Skeletal muscle tissue (tissue), 4 donors: ENCODE results near the gene AGT. TPM values are rescaled to one million over a fixed set of nuclear protein-coding genes. Genes with fewer than 3 reads are reported as not detected.

Experiments used
- H3K27ac ChIP-seq: one replicate; pipeline ENCODE4 v1.7.0; 2013; ENCODE audit warnings: mild to moderate bottlenecking, low read depth, low read length, inconsistent platforms
- H3K27me3 ChIP-seq, 3 donors: one replicate each; pipeline ENCODE4 v1.7.0; 2013; ENCODE audit warnings: low read length in 3 of 3; ENCODE audit not compliant: control insufficient read depth in 3 of 3, insufficient read depth in 3 of 3
- H3K36me3 ChIP-seq, 3 donors: one replicate each; pipeline ENCODE4 v1.7.0; 2013; ENCODE audit warnings: low read length in 3 of 3; ENCODE audit not compliant: control insufficient read depth in 3 of 3, insufficient read depth in 3 of 3
- H3K4me1 ChIP-seq, 3 donors: one replicate each; pipeline ENCODE4 v1.7.0; 2013; ENCODE audit warnings: low read length in 3 of 3, mild to moderate bottlenecking in 3 of 3; ENCODE audit not compliant: control insufficient read depth in 3 of 3, insufficient read depth in 3 of 3
- H3K4me3 ChIP-seq, 3 donors: one replicate each; pipeline ENCODE4 v1.7.0; 2013; ENCODE audit warnings: low read length in 3 of 3
- H3K9ac ChIP-seq, 3 donors: one replicate each; pipeline ENCODE4 v1.7.0; 2013; ENCODE audit warnings: low read length in 3 of 3, mild to moderate bottlenecking in 3 of 3, moderate library complexity in 2 of 3, low read depth in 1 of 3
- H3K9me3 ChIP-seq, 3 donors: one replicate each; pipeline ENCODE4 v1.7.0; 2013; ENCODE audit warnings: low read length in 3 of 3; ENCODE audit not compliant: control insufficient read depth in 3 of 3
- total RNA-seq: library from RNA; depleted of rRNA; stranded (reverse); fragments of >200 nt; gene quantifications from one replicate; pipeline ENCODE4 v1.2.3, GENCODE V29; 2014
- donor health status: Osteomylitis.

The AGT gene
- total RNA-seq, 1 donor from 2014 or later, result 10.4 TPM

- peak overlapping the region in 2 of 3 donors; percentile 36 to 52 for H3K4me3 ChIP-seq
- no peaks in the 10 kb centered on the region for H3K27me3 ChIP-seq
- no peak overlapping the region for H3K27ac ChIP-seq
- peaks cover 16 to 27% (median 25%) of the 10 kb centered on the region in 3 donors for H3K4me1 ChIP-seq
- no peaks in the 10 kb centered on the region for H3K9me3 ChIP-seq
- no peaks in the 10 kb centered on the region for H3K36me3 ChIP-seq
- H3K9ac ChIP-seq, result peak overlapping the region in 1 of 3 donors; percentile 68
Measured at GRCh38 chr1:230753191-230753585, 39.3 kb upstream of the AGT start.

- H3K9ac ChIP-seq, result peak overlapping the region in 1 of 3 donors; percentile 50
- H3K4me1 ChIP-seq, result peaks cover 16 to 27% (median 25%) of the 10 kb centered on the region in 3 donors
Measured at GRCh38 chr1:230752407-230752806, 38.5 kb upstream of the AGT start.

GRCh38 chr1:230750986-230751625, 37.2 kb upstream of the AGT start:
- Histone ChIP-seq H3K4me1 (peaks cover 16 to 27% (median 25%) of the 10 kb centered on the region in 3 donors), H3K27ac (no peak overlapping the region), H3K27me3 (no peaks in the 10 kb centered on the region), H3K36me3 (no peaks in the 10 kb centered on the region), H3K9ac (no peak overlapping the region), H3K4me3 (no peak overlapping the region), H3K9me3 (no peaks in the 10 kb centered on the region)

More at GRCh38 chr1:230752407-230752806, 38.5 kb upstream of the AGT start:
- no peak overlapping the region for H3K4me3 ChIP-seq
- H3K27me3 ChIP-seq, result no peaks in the 10 kb centered on the region
- H3K9me3 ChIP-seq, result no peaks in the 10 kb centered on the region
- H3K36me3 ChIP-seq, result no peaks in the 10 kb centered on the region
- peak overlapping the region; percentile 19 for H3K27ac ChIP-seq

GRCh38 chr1:230750576-230750975, 36.7 kb upstream of the AGT start:
- H3K9me3 ChIP-seq, result no peaks in the 10 kb centered on the region
- H3K4me3 ChIP-seq, result no peak overlapping the region
- no peak overlapping the region for H3K9ac ChIP-seq
- H3K4me1 ChIP-seq, result peaks cover 16 to 27% (median 25%) of the 10 kb centered on the region in 3 donors
- no peaks in the 10 kb centered on the region for H3K27me3 ChIP-seq
- H3K27ac ChIP-seq, result no peak overlapping the region
- H3K36me3 ChIP-seq, result no peaks in the 10 kb centered on the region

GRCh38 chr1:230749635-230750034, 35.7 kb upstream of the AGT start:
- Histone ChIP-seq H3K4me1 (peaks cover 14 to 20% (median 17%) of the 10 kb centered on the region in 3 donors), H3K27ac (no peak overlapping the region), H3K9ac (no peak overlapping the region), H3K4me3 (no peak overlapping the region), H3K27me3 (no peaks in the 10 kb centered on the region), H3K9me3 (no peaks in the 10 kb centered on the region), H3K36me3 (no peaks in the 10 kb centered on the region)

- H3K4me3 ChIP-seq, result no peak overlapping the region
- H3K4me1 ChIP-seq, result peaks cover 13 to 18% (median 17%) of the 10 kb centered on the region in 3 donors
- no peaks in the 10 kb centered on the region for H3K36me3 ChIP-seq
- peak overlapping the region in 2 of 3 donors; percentile 33 for H3K9ac ChIP-seq
- no peaks in the 10 kb centered on the region for H3K27me3 ChIP-seq
- H3K9me3 ChIP-seq, result no peaks in the 10 kb centered on the region
- no peak overlapping the region for H3K27ac ChIP-seq
Measured at GRCh38 chr1:230749150-230749549, 35.2 kb upstream of the AGT start.

- Histone ChIP-seq H3K9ac (no peak overlapping the region), H3K27me3 (no peaks in the 10 kb centered on the region), H3K4me1 (peaks cover 7 to 14% (median 11%) of the 10 kb centered on the region in 3 donors), H3K27ac (no peak overlapping the region), H3K4me3 (no peak overlapping the region), H3K36me3 (no peaks in the 10 kb centered on the region), H3K9me3 (no peaks in the 10 kb centered on the region)
Measured at GRCh38 chr1:230747890-230748800, 34.2 kb upstream of the AGT start.

GRCh38 chr1:230747127-230747730, 33.3 kb upstream of the AGT start, which contains the start of gene CAPN9:
TSS of gene CAPN9 (plus strand) at chr1:230747388. CDS start at chr1:230747497, 109 bp downstream.
- Histone ChIP-seq H3K9ac (no peak within 1 kb of the TSS), H3K4me3 (no peak within 1 kb of the TSS), H3K27me3 (no peaks in the 10 kb centered on the region), H3K4me1 (peaks cover 0 to 7% (median 4%) of the 10 kb centered on the region in 3 donors), H3K27ac (no peak within 1 kb of the TSS), H3K9me3 (no peaks in the 10 kb centered on the region), H3K36me3 (no peaks in the 10 kb centered on the region)

GRCh38 chr1:230746617-230747016, 32.7 kb upstream of the AGT start:
- Histone ChIP-seq H3K9ac (no peak overlapping the region), H3K9me3 (no peaks in the 10 kb centered on the region), H3K4me1 (peaks cover 0 to 7% (median 0%) of the 10 kb centered on the region in 3 donors), H3K4me3 (no peak overlapping the region), H3K27ac (no peak overlapping the region), H3K36me3 (no peaks in the 10 kb centered on the region), H3K27me3 (no peaks in the 10 kb centered on the region)
